RKO (cell line): ENCODE data around the gene IL21.

Experiments used
- DNase-seq: peaks from one replicate; pipeline ENCODE4 v3.0.0-alpha.2; 2016; ENCODE audit warnings: low spot score

The IL21 gene

GRCh38 chr4:122632396-122633143, 11.7 kb upstream of the IL21 start:
- DNase-seq, result no peak

GRCh38 chr4:122625156-122625555, 4.3 kb upstream of the IL21 start:
- DNase-seq, result no peak

DNA sequence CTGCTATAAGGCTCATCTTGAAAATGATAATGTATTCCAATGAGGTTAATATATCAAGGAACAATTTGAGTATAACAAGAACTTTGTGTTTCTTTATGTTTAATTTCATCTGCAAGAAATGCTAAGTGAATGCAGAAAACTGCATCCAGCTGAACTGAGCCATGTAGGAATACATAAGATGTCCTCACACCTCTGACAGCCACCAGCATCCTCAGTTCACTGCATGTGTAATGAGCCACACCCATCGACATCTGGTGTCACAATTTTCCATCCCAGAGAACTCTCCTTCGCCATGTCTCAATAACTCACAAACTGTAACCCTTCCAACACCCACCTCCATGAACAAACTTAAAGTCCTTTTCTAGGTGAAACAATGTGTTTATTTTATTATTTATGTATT, 3.3 kb upstream of the IL21 start:
- no peak for DNase-seq

DNA sequence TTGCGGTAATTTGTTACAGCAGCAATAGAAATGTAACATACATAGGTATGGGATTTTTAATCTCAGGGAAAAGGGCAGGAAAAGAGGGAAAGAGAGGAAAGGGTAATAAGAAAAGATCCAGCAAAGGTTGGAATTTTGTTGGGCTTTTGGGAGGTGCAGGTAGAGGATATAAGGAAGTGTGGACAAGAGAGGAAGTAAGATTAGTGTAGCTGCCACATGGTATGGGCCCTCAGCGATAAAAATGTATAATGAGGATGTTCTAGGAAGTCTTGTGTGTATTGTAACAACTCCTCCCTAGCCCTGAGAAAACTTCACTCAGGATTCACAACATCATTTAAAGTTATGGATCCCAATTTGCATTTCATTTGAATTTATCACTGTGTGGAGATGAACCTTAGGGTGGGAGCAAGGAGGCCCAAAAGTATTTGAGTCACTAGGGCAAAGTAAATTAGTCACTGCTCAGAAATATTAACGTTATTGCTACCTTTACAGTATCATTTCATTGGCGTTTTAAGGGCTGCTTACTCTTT, 2.8 kb upstream of the IL21 start:
- no peak for DNase-seq

GRCh38 chr4:122622400-122622799, 1.5 kb upstream of the IL21 start:
- no peak for DNase-seq

GRCh38 chr4:122619611-122620010, 1.3 kb downstream of the IL21 start:
- DNase-seq, result no peak

DNA sequence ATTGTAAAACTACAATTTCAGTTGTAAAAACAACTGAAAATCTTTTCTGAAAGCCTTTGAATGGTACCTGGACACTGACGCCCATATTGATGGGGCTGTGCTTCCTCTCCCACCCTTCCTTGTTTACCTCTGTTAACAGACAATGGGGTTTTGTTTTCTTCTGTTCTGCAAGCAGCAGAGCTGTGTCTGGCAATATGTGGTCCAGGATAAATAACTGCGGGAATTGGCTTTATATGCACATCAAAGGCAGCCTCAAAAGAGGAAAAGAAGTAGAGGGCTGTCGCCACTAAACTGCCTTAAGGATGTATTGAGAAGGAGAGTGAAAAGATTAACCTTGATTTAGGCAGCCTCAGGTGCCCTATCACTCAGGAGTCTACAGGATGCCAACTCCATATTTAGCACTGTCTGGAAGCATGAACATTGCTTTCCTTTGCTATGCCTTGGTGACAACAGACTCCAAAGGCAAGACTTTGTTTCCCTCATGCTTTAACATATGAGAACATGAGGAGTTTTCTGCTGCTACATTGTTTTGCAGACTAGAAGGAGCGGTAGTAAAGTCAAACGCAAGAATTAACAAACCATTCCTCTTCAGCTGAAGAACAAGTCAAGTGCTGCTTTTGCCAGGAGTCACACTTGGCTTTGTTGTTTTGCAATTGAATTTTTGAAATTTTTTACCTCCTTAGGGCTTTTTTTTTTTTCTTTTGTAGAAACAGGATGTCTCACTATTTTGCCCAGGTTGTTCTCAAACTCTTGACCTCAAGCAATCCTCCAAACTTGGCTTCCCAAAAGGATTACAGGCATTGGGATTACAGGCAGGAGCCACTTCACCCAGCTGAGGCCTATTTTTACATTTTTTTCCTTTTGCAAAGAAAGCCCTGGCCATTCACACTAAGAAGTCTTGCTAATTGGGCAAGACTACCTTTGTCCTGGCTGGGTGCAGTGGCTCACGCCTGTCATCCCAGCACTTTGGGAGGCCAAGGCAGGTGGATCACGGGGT, 3.0 kb downstream of the IL21 start:
- no peak for DNase-seq

DNA sequence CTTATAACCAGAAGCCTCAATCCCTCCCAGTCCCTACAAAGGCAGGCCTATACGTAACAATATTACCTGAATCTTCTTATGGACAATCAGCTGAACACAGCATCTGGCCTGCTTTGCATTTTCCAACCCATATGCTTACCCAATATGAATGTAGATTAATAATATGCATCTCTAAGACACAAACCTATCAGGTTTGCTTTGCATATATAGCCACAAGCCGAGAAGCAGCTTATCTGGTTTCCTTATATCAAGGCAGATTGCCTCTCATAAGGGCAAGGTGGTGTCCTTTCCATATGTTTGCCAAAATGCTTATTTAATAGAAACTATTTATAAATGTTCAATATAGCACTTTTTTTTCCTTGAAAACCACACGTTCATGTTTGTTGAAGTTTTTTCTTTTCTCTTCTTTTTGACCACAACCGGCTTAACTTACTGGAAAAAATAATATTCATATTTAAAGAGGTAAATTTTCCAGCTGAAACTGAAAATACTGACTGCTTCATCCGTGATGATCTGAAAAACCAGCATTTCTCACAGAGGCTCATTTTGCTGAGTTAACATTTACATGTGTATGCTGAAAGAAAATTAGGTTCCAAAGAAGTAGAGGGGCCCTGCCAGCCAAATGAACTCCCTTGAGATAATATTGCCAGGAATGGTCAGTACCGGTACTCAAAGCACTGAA, 3.8 kb downstream of the IL21 start:
- no peak for DNase-seq

DNA sequence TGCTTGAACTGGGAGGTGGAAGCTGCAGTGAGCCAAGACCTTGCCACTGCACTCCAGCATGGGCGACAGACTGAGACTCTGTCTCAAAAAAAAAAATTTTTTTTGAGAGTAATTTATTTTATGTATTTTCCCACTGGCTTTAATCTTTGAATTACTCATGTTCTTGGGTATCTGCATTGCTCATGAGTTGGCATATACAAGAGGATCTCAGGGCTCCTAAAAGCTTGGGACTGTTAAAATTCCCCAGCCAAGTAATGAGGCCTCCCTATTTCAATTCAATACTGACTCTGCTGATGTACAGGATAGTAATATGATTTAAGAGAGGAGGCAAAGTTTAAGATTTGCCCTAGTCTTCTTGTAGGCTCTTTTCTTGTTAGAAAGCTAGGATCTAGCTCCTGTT, 6.2 kb downstream of the IL21 start:
- DNase-seq, result no peak

- no peak for DNase-seq
Observed at GRCh38 chr4:122612540-122612939, 8.3 kb downstream of the IL21 start.

GRCh38 chr4:122606364-122607043, 14.4 kb downstream of the IL21 start:
- no peak for DNase-seq

- no peak for DNase-seq
Observed at GRCh38 chr4:122604146-122604545, 16.7 kb downstream of the IL21 start.

GRCh38 chr4:122603156-122603574, 17.7 kb downstream of the IL21 start:
- DNase-seq, result no peak

DNA sequence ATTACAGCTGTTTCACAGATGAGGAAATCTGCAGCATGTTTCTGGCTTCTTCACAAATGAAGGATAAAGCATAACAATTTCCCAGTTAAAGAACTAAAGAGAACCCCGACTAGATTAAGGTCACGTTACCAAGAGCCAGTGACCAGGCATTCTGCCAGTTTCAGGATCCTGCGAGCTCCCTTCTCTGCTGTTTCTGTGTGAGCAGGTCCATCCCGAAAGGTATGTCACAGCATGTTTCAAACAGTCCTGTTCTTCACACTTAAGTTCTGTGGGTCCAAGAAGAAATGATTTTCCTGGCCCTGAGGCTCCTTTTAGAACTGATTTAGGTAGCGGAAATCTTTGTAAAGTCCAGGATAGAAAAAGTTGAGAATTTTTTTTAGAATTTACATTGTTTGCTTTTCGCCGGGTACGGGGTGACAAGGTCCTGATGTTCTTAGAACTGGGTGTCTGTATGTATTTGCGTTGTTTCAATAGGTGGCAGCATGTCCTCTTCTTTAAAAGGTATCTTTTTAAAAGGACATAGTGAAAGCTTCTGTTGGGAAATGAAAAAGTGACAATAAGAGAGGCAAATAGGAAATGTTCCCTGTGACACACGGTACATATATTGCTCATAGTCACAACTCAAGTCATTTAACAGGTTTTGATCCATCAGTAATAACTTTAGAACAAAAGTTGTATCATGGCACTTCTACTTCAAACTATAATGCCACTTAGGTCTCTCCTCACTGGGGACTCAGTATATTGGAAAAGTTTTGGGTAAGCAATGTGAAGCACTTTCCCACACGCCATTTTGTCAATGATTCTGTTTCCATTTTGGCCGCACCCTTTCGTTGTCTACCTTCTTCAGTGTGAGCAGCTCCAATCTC, 18.4 kb downstream of the IL21 start:
- DNase-seq, result peak; percentile 69

- no peak for DNase-seq
Observed at GRCh38 chr4:122591196-122591595, 29.7 kb downstream of the IL21 start.

DNA sequence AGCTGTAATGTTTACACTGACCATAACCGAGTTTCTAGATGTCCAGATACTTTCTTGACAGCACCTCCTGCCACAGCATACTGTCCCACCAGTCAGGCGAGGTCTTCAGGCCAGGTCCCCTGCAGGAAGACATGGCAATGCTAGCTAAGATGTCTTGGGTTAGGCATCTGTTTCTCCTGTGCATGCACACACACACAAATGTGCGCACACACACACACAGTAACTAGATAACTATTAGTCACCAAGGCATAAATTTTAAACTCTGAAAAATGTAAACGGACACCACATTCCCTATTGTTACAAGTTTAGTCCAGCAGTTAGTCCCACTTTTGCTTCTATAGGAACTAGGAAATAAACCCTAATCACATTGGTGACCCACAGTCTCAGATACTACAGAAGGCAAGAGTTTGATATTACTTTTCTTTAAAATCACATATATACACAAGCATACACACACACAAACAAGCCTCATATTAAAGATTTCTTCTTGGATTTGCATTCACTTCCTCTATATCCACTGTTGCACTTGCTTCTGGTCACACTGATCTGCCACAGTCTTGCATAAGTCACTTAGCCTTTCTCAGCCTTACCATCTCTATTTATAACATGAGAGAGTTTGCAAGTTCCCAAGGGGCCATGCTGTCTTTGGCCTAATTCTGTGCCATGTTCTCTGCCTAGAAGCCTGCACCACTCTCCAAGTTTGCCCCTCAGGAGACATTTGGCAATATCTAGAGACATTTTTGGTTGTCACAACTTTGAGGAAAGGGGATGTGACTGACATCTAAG, 32.2 kb downstream of the IL21 start:
- DNase-seq, result no peak

- peak; percentile 31 for DNase-seq
Observed at GRCh38 chr4:122584519-122584918, 36.3 kb downstream of the IL21 start.

- no peak for DNase-seq
Observed at GRCh38 chr4:122583906-122584305, 37.0 kb downstream of the IL21 start.

DNA sequence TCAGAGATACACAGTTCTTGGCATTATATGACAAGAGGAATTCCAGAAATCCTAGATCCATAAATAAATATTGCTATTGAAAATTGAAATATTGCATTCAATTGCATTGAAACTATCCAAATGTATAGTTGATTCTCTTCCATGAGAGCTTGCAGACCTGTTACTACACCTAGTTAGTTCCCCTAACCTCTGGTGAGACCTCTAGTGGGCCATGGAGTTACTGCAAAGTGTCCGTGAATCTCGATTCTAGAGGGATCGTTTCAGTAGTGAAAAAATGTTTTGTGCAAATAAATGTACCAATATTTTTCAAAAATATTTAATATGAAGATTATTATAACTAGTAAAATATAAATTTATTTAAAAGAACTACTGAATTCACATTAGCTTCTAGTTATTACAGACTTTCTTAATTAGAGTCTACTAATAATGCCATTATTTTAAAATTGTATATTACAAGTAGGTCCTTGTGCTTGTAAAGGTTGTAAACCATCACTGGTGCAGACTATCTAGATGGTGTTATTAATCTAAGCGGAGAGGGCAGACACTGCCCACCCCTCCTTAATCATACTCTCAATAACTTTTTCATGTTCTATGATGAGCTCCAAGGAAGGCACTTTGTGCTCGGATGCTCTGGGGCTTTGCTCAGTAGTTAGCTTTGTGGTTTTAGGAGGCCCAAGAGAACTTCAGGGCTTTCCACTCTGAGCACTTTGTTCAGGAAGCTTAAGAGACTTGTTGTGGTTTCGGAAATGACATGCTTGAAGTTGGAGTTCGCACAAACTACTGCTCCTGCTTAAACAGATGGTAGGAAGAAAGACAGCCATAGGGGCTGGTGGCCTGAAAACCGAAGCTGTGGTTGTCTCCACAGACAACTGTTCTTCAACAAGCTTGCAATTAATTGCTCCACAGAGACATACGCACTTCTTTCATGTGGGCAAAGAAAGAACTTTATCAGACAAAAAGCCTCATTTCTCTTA, 42.8 kb downstream of the IL21 start:
- peak; percentile 62 for DNase-seq
